Sciatic nerve (tissue), 2 donors: ENCODE data around the gene CSNK1D. TPM values are rescaled to one million over a fixed set of nuclear protein-coding genes. Genes with fewer than 3 reads are reported as not detected.
A peak's percentile ranks its signal among the peaks of the same experiment; 100 is the strongest.
"Not testable (repeated sequence)": the region's sequence is repeated elsewhere in the genome, so short reads cannot be mapped to it uniquely, and the experiment has no call there.

Experiments used
- ATAC-seq: fragments of 200-7000 bp; cut with Tn5 transposase; one replicate; pipeline ENCODE4 v1.9.1; 2020; ENCODE audit warnings: mild to moderate bottlenecking, moderate library complexity
- DNase-seq: peaks from one replicate; pipeline ENCODE4 v3.0.0-alpha.2; 2020; ENCODE audit warnings: low spot score
- intact Hi-C: fragments of 100-400 bp; cut with DNase I; formaldehyde crosslinking; loops from one replicate; pipeline ENCODE4 v1.14.2; 2022
- total RNA-seq: library from RNA; stranded (reverse); fragmentation: NEBNext Ultra II Directional; extraction: Animal tissue kit (Norgen Biotek cat#: 25700); gene quantifications from one replicate; pipeline ENCODE4 v1.2.1, GENCODE V29; 2021
- donor health status: DM: no; HTN: no; CAD: no.
- donor health status: DM: no; HTN: no; CAD: no.

The CSNK1D gene
- total RNA-seq, 1 donor from 2014 or later: 152 TPM

DNA sequence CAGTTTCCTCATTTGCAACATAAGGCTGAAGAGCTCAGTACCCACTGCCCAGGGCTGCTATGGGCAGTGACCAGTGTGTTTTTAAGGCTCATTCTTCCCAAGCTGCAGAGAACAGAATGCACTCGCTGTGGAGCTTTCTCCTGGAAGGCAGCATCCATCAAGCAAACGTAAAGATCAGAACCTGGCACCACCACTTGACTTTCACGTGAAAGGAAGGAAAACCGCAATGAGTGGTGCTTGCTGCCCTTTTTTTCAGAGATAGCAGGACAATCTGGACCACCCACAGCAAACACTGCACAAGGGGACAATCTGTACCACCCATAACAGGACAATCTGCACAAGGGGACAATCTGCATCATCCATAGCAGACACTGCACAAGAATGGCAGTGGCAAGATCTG, 11.2 kb downstream of the CSNK1D start:
- intact Hi-C loops: no loop called here
- no peak for ATAC-seq
- DNase-seq: no peak

DNA sequence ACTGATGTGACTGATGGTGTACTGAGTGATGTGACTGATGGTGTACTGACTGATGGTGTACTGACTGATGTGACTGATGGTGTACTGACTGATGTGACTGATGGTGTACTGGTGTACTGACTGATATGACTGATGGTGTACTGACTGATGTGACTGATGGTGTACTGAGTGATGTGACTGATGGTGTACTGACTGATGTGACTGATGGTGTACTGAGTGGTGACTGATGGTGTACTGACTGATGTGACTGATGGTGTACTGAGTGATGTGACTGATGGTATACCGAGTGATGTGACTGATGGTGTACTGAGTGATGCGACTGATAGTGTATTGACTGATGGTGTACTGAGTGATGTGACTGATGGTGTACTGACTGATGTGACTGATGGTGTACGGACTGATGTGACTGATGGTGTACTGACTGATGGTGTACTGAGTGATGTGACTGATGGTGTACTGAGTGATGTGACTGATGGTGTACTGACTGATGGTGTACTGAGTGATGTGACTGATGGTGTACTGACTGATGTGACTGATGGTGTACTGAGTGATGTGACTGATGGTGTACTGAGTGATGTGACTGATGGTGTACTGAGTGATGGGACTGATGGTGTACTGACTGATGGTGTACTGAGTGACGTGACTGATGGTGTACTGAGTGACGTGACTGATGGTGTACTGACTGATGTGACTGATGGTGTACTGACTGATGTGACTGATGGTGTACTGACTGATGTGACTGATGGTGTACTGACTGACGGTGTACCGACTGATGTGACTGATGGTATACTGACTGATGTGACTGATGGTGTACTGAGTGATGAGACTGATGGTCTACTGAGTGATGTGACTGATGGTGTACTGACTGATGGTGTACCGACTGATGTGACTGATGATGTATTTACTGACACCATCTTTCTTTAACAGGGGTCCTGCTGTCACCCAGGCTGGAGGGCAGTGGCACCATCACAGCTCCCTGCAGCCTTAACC, 13.2 kb downstream of the CSNK1D start:
- ATAC-seq, intact Hi-C loops, DNase-seq: not testable (repeated sequence)

GRCh38 chr17:82258555-82258954, 14.9 kb downstream of the CSNK1D start:
- no peak for DNase-seq
- ATAC-seq: no peak
- intact Hi-C loops: no loop called here

- no peak for DNase-seq
- intact Hi-C loops: no loop called here
- peak; percentile 85 for ATAC-seq
These were observed 16.0 kb downstream of the CSNK1D start for GRCh38 chr17:82257473-82257872.

DNA sequence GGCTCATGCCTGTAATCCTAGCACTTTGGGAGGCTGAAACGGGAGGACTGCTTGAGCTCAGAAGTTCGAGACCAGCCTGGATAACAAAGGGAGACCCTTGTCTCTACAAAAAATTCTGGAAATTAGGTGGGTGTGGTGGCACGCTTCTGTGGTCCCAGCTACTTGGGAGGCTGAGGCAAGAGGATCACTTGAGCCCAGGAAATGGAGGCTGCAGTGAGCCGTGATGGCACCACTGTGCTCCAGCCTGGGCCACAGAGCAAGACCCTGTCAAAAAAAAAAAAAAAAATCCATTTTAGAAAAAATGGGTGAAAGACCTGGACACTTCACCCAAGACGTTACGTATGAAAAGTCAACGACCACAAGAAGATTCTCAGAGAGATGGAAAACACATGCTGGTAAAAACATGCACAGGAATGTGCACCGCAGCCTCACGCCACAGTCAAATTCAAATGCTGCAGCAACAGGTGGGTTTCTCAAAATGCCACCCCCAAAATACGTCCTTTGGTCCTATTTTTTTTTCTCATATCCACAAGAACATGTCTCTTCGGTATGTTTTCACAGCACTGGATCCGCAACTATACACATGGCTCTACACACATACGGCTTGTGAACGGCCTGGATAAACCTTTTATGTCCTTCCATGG, 17.1 kb downstream of the CSNK1D start:
- ATAC-seq: no peak
- DNase-seq: no peak
- intact Hi-C loops: no loop called here

DNA sequence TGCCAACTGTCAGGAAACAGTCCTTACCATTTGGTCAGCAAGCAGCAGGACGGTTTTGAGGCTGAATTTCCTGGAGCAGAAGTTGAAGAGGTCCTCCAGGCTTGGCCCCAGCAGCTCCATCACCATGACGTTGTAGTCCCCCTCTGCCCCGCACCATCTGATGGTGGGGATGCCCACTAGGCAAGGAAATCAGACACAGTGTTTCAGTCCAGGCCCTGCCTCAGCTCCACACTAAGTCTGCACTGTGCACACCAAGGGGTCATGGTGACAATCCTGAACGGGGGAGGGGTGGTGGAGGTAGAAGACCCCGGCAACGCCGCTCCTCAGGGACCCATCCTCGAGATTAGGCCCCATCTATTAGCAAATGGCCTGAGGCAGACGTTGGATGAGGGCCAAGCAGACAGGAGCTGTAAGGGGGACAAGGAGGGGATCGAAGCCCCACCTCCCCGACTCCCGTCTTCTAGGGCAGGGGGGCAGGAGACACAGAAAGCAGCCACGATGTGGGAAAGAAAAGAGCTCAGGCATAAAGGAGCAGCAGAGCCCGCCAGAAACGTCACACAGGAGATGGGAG, 18.0 kb downstream of the CSNK1D start:
- intact Hi-C loops: no loop called here
- no peak for ATAC-seq
- DNase-seq: no peak

DNA sequence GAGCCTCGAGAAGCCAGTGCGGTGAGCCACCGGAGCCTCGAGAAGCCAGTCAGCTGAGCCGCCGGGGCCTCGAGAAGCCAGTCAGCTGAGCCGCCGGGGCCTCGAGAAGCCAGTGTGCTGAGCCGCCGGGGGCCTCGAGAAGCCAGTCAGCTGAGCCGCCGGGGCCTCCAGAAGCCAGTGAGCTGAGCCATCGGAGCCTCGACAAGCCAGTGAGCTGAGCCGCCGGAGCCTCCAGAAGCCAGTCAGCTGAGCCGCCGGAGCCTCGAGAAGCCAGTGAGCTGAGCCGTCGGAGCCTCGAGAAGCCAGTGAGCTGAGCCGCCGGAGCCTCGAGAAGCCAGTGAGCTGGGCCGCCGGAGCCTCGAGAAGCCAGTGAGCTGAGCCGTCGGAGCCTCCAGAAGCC, 18.8 kb downstream of the CSNK1D start:
- DNase-seq, intact Hi-C loops, ATAC-seq: not testable (repeated sequence)

GRCh38 chr17:82254096-82254495, 19.4 kb downstream of the CSNK1D start:
- DNase-seq, ATAC-seq, intact Hi-C loops: not testable (repeated sequence)

DNA sequence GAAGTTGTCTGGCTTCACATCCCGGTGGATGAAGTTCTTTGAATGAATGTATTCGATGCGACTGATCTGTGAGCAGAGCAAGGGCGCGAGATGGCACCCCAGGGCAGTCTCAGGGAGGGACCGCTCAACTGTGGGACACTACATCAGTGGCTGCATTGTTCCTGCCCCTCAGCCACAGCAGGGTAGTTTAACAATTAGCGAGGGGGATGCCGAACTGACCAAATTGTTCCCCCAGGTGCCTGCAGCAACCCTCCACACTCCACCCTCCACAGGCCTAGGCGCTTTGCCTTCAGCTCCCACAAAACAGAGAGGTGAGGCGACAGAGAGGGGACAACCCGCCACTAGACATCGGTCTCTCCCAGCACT, 20.3 kb downstream of the CSNK1D start:
- intact Hi-C loops: no loop called here
- DNase-seq: no peak
- ATAC-seq: no peak

DNA sequence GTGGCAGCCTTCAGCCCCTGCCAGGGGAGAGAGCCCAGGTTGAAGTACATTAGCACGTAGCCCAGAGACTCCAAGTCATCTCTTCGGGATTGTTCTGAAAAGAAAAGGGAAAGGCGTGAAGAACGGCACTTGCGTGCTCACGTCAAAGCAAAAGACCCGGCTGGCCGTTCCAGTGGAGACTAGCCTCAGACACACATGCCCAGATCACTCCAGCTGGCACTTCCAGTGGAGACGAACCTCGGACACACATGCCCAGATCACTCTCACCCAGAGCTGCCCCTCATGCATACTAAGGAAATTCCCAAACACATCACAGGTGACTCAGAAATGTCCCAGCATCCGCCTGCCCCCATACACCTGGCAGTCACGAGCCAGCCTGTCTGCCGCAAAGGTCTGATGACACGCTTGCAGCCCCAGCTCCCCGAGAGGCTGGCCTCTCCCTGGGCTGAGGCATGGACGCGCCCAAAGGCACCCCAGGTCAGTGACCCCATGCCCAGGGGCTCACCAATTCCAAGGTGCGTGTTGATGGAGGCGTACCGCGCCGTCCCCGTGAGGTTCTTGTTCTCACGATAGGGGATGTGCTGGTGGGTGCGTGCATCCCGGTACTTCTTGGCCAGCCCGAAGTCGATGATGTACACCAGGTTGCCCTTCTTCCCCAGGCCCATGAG, 20.9 kb downstream of the CSNK1D start:
- ATAC-seq: no peak
- intact Hi-C loops: no loop called here
- no peak for DNase-seq

DNA sequence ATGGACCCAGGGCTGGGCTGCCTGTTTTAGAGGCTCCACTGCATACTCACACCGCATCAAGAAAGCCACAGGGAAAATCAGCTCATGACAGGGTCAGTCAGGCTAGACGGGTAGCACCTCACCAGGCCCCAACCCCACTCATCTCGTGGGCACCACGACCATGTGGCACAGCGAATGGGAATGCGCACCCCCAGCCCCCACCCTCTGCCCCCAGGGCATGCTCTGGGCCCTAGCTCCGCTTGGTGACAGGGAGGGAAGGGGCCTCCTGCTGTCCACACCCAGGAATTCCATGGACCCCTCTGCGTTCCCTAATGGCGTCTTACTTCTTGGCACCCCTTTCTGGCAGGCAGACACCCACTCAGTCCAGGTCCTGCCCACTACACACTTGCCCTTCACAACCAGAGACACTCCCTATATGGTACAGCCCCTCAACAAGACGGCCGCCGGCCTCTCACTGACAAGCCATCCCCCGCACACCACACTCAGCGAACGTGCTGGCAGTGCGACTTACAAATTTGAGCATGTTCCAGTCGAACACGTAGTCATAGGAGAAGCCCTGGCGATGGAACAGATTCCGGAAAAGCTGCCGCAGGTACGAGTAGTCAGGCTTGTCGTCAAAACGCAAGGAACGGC, 22.5 kb downstream of the CSNK1D start:
- DNase-seq (no peak), ATAC-seq (no peak)
- intact Hi-C loops: no loop called here

DNA sequence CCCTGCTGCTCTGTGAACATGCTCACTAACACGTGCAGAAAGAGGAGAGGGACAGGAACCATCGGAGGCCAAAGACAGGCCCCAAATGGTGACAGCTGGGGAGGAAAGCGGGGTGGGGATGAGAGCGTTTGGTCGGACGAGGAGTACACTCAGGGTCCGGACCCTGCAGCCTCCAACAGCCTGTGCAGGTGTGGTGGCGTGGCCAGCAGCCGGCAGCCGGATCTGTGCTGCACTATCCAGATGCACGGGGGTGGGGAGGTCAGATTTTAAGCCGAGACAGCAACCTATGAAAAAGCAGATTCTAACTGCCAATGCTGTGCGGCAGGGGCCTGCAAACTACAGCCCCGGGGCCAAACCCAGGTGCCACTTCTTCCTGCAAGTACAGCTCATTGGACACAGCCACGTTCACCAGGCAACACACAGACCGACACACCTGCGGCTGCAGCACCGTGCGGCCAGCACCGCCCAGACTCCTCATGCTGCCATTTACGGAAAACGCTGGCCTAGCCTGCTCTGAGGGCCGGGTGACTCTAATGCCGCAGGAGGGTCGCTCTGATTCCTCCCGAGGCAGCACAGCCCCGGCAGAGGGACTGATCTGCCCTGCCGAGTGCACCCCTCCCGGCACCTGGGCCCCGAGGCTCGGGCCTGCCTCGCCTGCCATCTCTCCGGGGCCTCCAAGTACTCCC, 23.5 kb downstream of the CSNK1D start:
- DNase-seq (no peak), ATAC-seq (no peak)
- intact Hi-C loops: no loop called here

DNA sequence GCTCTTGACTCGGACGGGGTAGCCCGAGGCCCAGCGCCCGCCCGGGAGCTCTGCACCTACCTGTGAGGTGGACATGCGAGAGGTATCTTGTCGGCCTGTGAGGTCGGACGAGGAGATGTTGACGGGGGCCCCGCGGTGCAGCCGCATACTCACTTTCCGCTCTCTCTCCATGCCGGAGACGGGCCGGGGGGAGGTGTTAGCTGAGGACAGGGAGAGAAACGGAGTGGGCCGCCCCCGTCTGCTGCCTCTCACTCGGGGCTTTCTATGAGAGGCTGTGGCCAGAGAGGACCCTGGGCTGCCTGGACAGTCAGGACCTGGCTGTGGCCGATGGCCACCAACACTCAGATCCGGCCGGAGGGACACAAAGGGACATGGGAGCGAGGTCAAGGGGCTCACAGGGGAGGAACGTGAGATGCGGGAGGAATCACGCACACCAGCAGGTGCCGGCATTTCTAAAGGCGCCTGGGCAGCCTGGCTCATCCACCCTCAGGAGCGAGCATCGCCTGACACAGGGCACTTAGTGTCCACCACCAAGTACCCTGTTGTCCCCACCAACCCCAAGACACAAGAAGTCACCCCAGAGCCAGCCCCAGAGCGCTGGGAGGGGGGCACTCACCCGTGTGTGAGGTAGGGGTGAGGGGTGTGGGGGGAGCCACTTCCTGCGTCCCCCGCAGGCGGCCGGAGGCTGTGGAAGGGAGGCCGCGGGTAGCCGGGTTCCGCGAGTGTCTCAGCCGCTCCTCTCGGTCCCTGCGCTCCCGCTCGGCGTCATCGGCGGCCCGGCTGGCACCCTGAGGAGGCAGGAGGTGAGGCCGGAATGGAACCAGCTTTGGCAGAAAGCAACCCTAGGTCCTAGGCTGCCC, 24.5 kb downstream of the CSNK1D start:
- DNase-seq (no peak), ATAC-seq (no peak)
- intact Hi-C loops: no loop called here

DNA sequence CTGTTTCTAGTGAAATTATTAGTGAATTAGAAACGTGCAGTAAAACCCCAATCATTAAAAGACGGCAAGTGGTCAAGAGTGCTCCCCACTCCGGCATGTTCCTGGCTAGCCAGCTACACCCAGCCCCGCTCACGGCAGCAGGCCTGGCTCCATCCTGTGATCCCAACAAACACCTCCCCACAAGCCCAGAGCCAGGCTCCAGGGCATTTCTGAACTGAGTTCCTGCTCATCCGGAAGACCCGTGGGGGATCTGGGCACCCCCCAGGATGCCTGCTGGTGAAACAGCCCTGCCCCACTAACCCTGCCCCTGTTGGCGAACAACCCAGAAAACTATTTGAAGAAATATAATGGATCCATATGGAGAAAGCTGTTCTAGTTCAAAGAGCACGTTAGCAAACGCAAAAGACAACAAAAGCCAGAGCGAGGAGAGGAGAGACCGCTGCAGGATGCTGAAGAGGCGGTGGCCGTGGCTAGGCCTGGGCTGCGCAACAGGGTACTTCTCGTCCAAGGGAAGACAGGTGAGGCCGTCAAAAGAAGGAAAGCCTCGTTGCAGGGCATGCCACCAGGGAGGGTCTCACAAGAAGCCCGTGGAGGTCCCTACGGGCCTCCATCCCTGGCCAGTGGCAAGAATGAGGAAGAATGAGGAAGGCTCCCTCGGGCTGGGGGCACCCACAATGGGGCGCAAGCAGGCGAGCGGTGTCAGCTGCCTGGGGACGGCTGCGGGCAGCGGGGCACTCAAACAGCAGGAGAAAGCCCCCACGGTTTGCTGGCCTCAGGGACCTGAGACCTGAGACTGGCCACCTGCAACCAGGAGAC, 25.4 kb downstream of the CSNK1D start:
- intact Hi-C loops: no loop called here
- ATAC-seq: no peak
- no peak for DNase-seq

DNA sequence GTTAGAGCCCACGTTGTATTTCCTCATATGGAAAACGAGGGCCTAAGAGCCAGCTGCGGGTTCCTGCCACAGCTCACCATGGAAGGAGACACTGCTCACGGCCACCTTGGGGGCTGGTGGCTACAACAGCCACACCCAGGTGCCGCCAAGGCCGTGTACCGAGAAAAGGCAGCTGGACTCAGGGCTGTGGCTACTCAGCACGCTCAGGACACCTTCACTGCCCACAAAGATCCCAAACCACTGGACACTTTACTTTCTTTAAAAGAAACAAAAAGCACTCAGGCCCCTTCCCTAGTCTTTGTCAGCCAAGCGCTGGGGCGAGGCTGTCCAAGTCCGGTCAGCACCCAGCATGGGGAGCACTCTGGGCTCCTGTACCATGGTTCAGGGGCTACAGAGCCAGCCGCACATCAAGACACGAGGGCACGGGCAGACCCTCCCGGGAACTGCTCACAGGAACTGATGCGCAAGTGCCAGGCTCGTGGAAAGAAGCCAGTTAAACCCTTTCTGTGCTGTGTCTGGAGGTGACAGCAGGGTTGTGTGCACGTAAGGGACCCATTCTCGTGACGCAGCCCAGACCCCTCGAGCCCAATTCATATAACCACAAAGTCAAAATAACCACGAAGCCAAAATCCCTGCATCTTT, 26.2 kb downstream of the CSNK1D start:
- no peak for ATAC-seq
- intact Hi-C loops: no loop called here
- DNase-seq: no peak
